ENCODE measurements around the gene PDCD5.

Gene PDCD5

GRCh38 chr19:32631381-32631780 is 50.4 kb downstream of the PDCD5 start:
- no peak for DNase-seq (ENCODE audit: low read depth in 2 of 2)

Data from stimulated activated CD8-positive, alpha-beta memory T cell treated with anti-CD3 and anti-CD28 coated beads, Interleukin-2, amount 100 ng/mL, for 48 hours (primary cell).